Keratinocyte (primary cell): ENCODE results near the gene ANAPC1. TPM values are rescaled to one million over a fixed set of nuclear protein-coding genes. Genes with fewer than 3 reads are reported as not detected.
"Not testable (repeated sequence)": the region's sequence is repeated elsewhere in the genome, so short reads cannot be mapped to it uniquely, and the experiment has no call there.

Experiments used
- DNase-seq: peaks from one replicate; pipeline ENCODE4 v3.0.0-alpha.2; 2011; ENCODE audit warnings: low read depth, missing footprints, low spot score
- FAIRE-seq: peaks from 2 replicates; lab custom pipeline; 2011; peaks lifted over from hg19 to GRCh38; lab: Jason Lieb, UNC
- H2AFZ ChIP-seq: 2 replicates; pipeline ENCODE4 v1.6.0; 2012; ENCODE audit warnings: low read length, control low read depth, inconsistent platforms; ENCODE audit not compliant: control insufficient read depth
- H3K27ac ChIP-seq: 2 replicates; pipeline ENCODE4 v1.5.1; 2011; ENCODE audit warnings: low read length; ENCODE audit not compliant: control insufficient read depth, insufficient read depth
- H3K27me3 ChIP-seq: 3 replicates; pipeline ENCODE4 v1.6.0; 2011; ENCODE audit warnings: low read length; ENCODE audit not compliant: control insufficient read depth, insufficient read depth; ENCODE audit errors: extremely low read depth
- H3K36me3 ChIP-seq, 2 experiments: 2 replicates in 1 of 2; 3 replicates in 1 of 2; pipeline ENCODE4 v1.5.1; 2011; ENCODE audit warnings: low read length in 2 of 2, mild to moderate bottlenecking in 1 of 2; ENCODE audit not compliant: control insufficient read depth in 2 of 2, insufficient read depth in 2 of 2; ENCODE audit errors: extremely low read depth in 1 of 2
- H3K4me1 ChIP-seq: 3 replicates; pipeline ENCODE4 v1.5.1; 2011; ENCODE audit warnings: low read length; ENCODE audit not compliant: control insufficient read depth, insufficient read depth; ENCODE audit errors: extremely low read depth
- H3K4me2 ChIP-seq: 3 replicates; pipeline ENCODE4 v1.6.0; 2011; ENCODE audit warnings: low read depth, low read length; ENCODE audit not compliant: control insufficient read depth, insufficient read depth; ENCODE audit errors: extremely low read depth
- H3K4me3 ChIP-seq, 3 experiments: fragments of 200-600 bp in 1 of 3; sonication (generic) in 1 of 3; 2 replicates in 2 of 3; 3 replicates in 1 of 3; pipeline ENCODE4 v1.5.1; 2011 to 2016; ENCODE audit warnings: low read length in 3 of 3, mild to moderate bottlenecking in 3 of 3, control low read depth in 2 of 3, inconsistent platforms in 1 of 3, low read depth in 1 of 3, mixed read lengths in 1 of 3, mixed run types in 1 of 3, moderate library complexity in 1 of 3; ENCODE audit not compliant: control insufficient read depth in 2 of 3, insufficient read depth in 2 of 3; ENCODE audit errors: extremely low read depth in 1 of 3
- H3K79me2 ChIP-seq: 2 replicates; pipeline ENCODE4 v1.6.0; 2012; ENCODE audit warnings: low read length; ENCODE audit not compliant: control insufficient read depth, insufficient read depth
- H3K9ac ChIP-seq: 3 replicates; pipeline ENCODE4 v1.6.0; 2011; ENCODE audit warnings: low read length; ENCODE audit not compliant: control insufficient read depth, insufficient read depth; ENCODE audit errors: extremely low read depth
- H3K9me1 ChIP-seq: 3 replicates; pipeline ENCODE4 v1.6.0; 2011; ENCODE audit warnings: low read length; ENCODE audit not compliant: control insufficient read depth, insufficient read depth; ENCODE audit errors: extremely low read depth
- H3K9me3 ChIP-seq: 2 replicates; pipeline ENCODE4 v1.5.1; 2012; ENCODE audit warnings: low read depth, low read length; ENCODE audit not compliant: control insufficient read depth
- H4K20me1 ChIP-seq: 3 replicates; pipeline ENCODE4 v1.6.0; 2011; ENCODE audit warnings: low read length; ENCODE audit not compliant: control insufficient read depth, insufficient read depth; ENCODE audit errors: extremely low read depth
- CTCF ChIP-seq, 3 experiments: IDR thresholded peaks in 1 of 3; conservative IDR thresholded peaks in 1 of 3; optimal IDR thresholded peaks in 1 of 3; 2 replicates in 2 of 3; 3 replicates in 1 of 3; pipeline versions ENCODE3 to v1.5.1; 2011; ENCODE audit warnings: low read length in 3 of 3, mild to moderate bottlenecking in 3 of 3, moderate library complexity in 2 of 3, control low read depth in 1 of 3, inconsistent platforms in 1 of 3; ENCODE audit not compliant: insufficient read depth in 2 of 3; ENCODE audit errors: extremely low read depth in 1 of 3
- dilution Hi-C: fragments of 300-500 bp; cut with MboI; formaldehyde crosslinking; loops from one replicate; pipeline ENCODE4 v1.7.0; 2020; ENCODE audit warnings: low sequenced_read_pairs; ENCODE audit not compliant: extremely low pct_ligation_motif_present
- polyA plus RNA-seq, 5 experiments: library from polyadenylated mRNA; depleted of rRNA in 3 of 5; stranded (reverse) in 3 of 5; stranded (forward) in 1 of 5; unstranded in 1 of 5; fragments of >200 nt; gene quantifications; 1 replicate in 1 of 5; 2 replicates in 3 of 5; 3 replicates in 1 of 5; pipeline versions ENCODE4 v1.2.1 to v1.2.3, GENCODE V29; 2011 to 2012; ENCODE audit warnings: missing spikeins in 2 of 5, low read depth in 1 of 5, low replicate concordance in 1 of 5

The ANAPC1 gene
- polyA plus RNA-seq, 1 donor (not counting 4 experiments of a cell fraction or from before 2014, with no cell fraction given) = 36.5 TPM

- DNase-seq, FAIRE-seq, H3K9ac ChIP-seq, H4K20me1 ChIP-seq, dilution Hi-C loops, H3K36me3 ChIP-seq, H3K9me3 ChIP-seq, H2AFZ ChIP-seq, H3K4me3 ChIP-seq, H3K9me1 ChIP-seq, H3K4me2 ChIP-seq, H3K4me1 ChIP-seq, H3K79me2 ChIP-seq, H3K27ac ChIP-seq, H3K27me3 ChIP-seq: not testable (repeated sequence)
Observed at GRCh38 chr2:111860005-111860404, 24.0 kb downstream of the ANAPC1 start.

- DNase-seq, H3K4me2 ChIP-seq, H3K9ac ChIP-seq, H3K27me3 ChIP-seq, H3K36me3 ChIP-seq, H3K79me2 ChIP-seq, H3K9me1 ChIP-seq, dilution Hi-C loops, H4K20me1 ChIP-seq, H3K27ac ChIP-seq, H3K9me3 ChIP-seq, H3K4me3 ChIP-seq, H3K4me1 ChIP-seq, H2AFZ ChIP-seq, FAIRE-seq: not testable (repeated sequence)
Observed at GRCh38 chr2:111852544-111852943, 31.4 kb downstream of the ANAPC1 start.

GRCh38 chr2:111850646-111851045, 33.3 kb downstream of the ANAPC1 start:
- not testable (repeated sequence) for DNase-seq, H3K36me3 ChIP-seq

GRCh38 chr2:111839625-111840282, 44.2 kb downstream of the ANAPC1 start:
- H3K36me3 ChIP-seq, H3K4me2 ChIP-seq, H3K4me1 ChIP-seq, FAIRE-seq, H3K9me3 ChIP-seq, H3K79me2 ChIP-seq, H3K4me3 ChIP-seq, H3K27ac ChIP-seq, DNase-seq, H2AFZ ChIP-seq, H3K9me1 ChIP-seq, H3K9ac ChIP-seq, H3K27me3 ChIP-seq, H4K20me1 ChIP-seq, dilution Hi-C loops: not testable (repeated sequence)

More at GRCh38 chr2:111850646-111851045, 33.3 kb downstream of the ANAPC1 start:
- H3K4me3 ChIP-seq, dilution Hi-C loops, FAIRE-seq, H3K27ac ChIP-seq, H3K4me1 ChIP-seq, H2AFZ ChIP-seq, H3K9me3 ChIP-seq, H4K20me1 ChIP-seq, H3K9me1 ChIP-seq, H3K27me3 ChIP-seq, H3K4me2 ChIP-seq, H3K79me2 ChIP-seq, H3K9ac ChIP-seq: not testable (repeated sequence)
- TF ChIP-seq CTCF (optimal IDR thresholded peaks at IDR 0.05 in 1 of 3, IDR thresholded peaks at IDR 0.05 in 1 of 3, conservative IDR thresholded peaks at IDR 0.05 in 1 of 3; ENCODE audit: extremely low read depth in 1 of 3, insufficient read depth in 2 of 3, low read length in 3 of 3) = peak in 1 of 3 experiments; percentile 21
